GM12874 (cell line): ENCODE results near the gene VDR.

Experiments used
- TF ChIP-seq, protein P1 (sequence below): IDR thresholded peaks from 2 replicates; pipeline ENCODE4 v1.5.1; 2011; ENCODE audit warnings: low read depth, mild to moderate bottlenecking, control low read depth, low read length, moderate library complexity; ENCODE audit not compliant: insufficient read depth

Gene VDR

DNA sequence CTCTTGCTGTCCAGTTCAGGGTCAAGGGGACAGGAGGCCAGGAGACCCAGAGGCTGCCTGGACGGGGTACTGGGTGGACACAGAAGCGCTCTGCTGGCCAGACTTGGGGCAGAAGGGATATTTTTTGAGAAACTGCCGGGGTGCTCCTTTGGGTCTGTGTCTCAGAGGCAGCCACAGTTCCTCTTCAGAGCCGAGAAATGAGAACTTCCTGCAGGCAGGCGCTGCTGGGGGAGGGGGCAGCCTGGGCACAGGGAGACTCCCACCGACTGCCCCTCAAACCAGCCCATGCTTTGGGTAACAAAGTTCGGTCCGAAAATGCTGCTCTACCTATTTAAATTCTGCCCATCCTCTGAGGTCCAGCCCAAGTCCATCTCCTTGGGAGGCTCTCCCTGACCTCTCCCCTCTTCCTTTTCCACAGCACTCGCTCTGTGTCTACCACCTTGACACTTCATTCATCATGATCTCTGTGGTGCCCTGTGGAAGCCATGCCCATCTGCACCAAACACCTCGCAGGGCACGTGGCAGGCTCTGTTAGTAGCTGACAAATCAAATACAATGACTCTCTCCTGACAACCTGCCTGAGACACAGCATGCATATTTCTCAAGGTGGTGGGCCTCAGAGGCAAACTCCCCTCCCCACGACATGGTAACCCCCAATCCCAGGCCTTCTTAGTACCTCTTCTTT, 101.5 kb downstream of the VDR start:
- TF ChIP-seq, protein P1, sequence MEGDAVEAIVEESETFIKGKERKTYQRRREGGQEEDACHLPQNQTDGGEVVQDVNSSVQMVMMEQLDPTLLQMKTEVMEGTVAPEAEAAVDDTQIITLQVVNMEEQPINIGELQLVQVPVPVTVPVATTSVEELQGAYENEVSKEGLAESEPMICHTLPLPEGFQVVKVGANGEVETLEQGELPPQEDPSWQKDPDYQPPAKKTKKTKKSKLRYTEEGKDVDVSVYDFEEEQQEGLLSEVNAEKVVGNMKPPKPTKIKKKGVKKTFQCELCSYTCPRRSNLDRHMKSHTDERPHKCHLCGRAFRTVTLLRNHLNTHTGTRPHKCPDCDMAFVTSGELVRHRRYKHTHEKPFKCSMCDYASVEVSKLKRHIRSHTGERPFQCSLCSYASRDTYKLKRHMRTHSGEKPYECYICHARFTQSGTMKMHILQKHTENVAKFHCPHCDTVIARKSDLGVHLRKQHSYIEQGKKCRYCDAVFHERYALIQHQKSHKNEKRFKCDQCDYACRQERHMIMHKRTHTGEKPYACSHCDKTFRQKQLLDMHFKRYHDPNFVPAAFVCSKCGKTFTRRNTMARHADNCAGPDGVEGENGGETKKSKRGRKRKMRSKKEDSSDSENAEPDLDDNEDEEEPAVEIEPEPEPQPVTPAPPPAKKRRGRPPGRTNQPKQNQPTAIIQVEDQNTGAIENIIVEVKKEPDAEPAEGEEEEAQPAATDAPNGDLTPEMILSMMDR: no peak

DNA sequence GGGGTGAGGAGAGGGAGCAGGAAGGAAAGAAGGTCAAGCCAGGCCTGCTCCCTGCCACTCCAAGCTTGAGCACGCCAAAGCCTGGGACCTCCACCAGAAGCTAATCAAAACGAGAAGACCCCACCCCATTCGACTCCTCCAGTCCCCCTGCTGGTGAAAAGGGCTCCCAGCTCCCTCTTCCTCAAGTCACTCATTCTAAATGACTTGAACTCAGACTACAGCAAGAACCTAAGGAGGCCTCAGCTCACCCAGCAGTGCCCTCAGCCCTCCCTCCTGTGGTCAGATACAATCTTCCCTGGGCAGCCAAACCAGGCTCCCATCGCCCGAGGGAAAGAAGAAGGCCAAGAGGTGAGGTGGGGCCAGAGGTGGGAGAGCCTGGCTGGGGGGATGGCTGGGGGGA, 102.5 kb downstream of the VDR start:
- TF ChIP-seq, protein P1: peak; percentile 31; the same call in 1 of the 2 replicates

DNA sequence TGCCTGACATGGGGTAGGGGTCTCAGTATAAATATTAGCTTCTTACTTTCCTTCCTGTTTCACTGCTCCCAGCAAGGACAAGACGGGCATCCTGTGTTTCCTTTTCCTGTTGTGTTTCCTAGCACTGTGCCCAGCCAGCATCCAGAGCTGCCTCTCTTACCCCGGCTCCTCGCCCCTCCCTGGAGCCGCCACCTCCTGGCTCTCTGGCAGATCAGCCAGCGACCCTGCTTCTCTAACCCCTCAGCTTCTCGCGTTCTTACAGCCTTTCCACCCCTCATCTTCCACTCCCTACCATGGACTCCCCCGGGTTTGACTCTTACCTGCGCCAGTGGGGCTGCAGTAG, 102.9 kb downstream of the VDR start:
- TF ChIP-seq, protein P1: no peak

DNA sequence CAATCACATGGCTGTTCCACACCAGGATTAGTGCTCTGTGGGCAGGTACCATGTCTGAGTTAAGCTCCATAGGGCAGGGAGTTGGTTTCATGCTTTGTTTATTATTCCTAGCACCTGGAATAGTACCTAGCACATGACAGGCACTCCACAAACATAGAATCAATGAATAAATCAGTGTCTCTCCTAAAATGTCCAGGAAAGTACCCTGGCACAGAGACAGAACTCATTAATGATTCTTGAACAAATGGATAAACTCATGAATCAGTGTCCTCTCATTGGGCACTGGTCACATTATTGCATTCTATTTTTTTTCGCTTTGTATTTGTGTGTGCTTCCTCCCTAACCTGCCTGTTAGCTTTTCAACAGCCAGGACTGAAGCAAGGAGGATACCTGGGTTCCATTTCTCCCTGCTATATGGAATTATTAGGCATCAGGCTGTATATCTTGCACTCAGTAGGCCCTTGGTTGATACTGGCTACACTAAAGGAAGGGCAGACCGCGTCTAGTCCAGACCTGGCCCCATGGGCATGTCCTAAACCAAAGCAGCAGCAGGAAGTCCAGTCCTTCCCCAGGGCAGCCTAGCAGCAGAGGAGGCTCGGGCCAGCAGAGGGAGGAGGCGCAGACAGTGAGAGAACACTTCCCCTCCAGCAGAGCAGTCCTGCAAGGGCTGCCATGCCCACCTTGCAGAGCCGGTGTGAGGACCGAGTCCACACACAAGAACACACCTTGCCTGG, 103.5 kb downstream of the VDR start:
- TF ChIP-seq, protein P1: no peak

DNA sequence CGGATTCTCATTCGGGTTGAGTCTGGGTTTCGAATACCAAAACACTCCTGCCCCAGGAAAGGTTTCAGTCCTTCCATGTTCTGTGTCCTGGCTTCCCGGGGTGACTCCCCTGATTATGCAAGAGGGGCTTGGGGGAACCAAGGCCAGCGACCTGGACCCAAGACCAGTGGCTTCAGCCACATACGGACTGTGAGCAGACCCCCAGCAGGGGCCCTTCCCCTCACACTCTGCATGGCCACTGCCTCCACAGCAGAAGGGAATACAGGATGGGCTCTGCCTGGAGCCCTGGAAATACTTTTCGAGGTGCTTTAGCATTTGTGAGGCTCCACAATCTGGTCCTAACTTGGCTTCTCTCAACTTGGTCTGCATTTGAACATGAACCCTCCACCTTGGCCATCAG, 104.2 kb downstream of the VDR start:
- TF ChIP-seq, protein P1: no peak

DNA sequence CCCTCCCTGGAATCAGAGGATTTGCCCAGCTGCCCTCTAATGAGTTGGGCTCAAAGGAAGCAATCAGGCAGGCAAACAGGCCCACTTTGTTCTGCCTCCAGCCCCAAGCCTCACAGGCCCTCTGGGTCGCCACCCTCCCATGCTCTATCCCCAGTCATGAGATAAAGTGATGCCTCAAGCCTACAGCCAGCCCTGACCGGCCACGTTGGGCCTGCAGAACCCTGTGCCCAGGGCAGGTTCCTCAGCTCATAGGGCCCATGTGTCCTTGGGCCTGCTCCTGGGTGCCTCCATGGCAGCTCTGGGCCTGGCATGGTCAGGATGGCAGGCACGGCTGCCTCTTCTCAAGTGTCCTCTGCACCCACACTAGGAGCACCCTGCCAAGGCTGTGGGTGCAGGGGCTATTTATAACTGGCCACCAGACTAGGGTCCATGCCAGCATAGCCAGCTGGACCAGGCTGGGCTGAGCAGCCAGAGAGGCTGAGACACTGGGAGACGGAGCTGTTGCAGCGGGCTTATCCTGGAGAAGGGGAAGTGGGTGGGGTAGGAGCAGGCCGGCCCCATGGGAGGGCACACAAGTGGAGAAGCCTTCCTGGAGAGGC, 105.3 kb downstream of the VDR start:
- TF ChIP-seq, protein P1: no peak

DNA sequence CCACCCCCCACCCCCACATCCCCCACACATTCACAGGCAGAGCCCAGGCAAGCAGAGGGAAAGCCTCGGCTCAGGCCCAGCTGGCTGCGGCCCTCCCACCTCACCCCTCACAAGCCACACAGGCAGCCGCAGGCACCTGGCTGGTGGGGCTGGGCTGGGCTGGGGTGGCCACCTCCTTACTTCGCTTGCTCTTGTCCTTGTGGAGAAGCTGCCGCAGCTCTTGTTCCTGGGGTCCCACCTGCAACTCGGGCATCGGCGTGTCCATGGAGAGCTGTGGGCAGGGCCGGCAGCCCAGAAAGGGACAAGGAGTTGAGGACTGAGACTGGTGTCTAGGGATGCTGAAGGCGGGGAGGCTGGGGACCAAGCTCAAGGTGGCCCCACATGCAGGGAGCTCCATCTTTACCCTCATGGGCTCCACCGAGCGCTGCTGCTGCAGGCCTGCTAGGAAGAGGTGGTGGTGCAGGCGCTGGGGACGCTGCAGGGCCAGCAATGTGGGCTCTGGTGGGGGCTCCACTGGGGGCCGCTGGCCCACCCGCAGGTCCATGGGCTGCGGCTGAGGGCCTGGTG, 106.3 kb downstream of the VDR start:
- TF ChIP-seq, protein P1: no peak
